ENCODE data around the gene IQGAP3. TPM values are rescaled to one million over a fixed set of nuclear protein-coding genes. Genes with fewer than 3 reads are reported as not detected.

Gene IQGAP3
- total RNA-seq, 1 donor from 2014 or later, result 0.36 TPM

DNA sequence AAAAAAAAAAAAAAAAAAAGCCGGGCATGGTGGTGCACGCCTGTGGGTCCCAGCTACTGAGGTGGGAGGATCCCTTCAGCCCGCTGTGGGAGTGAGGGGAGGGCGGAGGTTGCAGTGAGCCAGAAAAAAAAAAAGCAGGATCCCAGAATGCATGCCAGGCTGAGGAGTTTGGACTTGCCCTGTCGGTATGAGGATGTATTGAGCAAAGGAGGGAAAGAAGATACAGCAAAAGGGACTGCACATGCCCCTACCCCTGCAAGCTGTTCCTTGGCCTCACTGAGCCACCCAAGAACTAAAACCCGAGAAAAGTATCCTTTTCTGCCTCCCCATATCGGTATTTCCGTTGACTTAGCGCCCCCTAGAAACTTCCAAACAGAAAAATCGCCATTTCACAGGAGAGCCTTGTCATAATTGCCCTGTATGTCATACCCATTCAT is 30.2 kb upstream of the IQGAP3 start:
- Histone ChIP-seq H3K27me3 (ENCODE audit: low read depth) (no peaks in the 10 kb centered on the region), H3K4me1 (peaks cover 30% of the 10 kb centered on the region), H3K9me3 (replicated peaks) (no peaks in the 10 kb centered on the region), H3K4me3 (no peak overlapping the region), H3K36me3 (peaks cover 10% of the 10 kb centered on the region), H3K27ac (replicated peaks) (no peak overlapping the region)
- DNase-seq, result no peak
- intact Hi-C loops (cut with micrococcal nuclease), result loop anchor here (10.0 kb wide), 1 partner anchor 148 kb away; no protein-coding TSS in a partner anchor
- TF ChIP-seq, protein P1, sequence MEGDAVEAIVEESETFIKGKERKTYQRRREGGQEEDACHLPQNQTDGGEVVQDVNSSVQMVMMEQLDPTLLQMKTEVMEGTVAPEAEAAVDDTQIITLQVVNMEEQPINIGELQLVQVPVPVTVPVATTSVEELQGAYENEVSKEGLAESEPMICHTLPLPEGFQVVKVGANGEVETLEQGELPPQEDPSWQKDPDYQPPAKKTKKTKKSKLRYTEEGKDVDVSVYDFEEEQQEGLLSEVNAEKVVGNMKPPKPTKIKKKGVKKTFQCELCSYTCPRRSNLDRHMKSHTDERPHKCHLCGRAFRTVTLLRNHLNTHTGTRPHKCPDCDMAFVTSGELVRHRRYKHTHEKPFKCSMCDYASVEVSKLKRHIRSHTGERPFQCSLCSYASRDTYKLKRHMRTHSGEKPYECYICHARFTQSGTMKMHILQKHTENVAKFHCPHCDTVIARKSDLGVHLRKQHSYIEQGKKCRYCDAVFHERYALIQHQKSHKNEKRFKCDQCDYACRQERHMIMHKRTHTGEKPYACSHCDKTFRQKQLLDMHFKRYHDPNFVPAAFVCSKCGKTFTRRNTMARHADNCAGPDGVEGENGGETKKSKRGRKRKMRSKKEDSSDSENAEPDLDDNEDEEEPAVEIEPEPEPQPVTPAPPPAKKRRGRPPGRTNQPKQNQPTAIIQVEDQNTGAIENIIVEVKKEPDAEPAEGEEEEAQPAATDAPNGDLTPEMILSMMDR (IDR thresholded peaks at IDR 0.05; ENCODE audit: borderline replicate concordance), result peak; percentile 31

DNA sequence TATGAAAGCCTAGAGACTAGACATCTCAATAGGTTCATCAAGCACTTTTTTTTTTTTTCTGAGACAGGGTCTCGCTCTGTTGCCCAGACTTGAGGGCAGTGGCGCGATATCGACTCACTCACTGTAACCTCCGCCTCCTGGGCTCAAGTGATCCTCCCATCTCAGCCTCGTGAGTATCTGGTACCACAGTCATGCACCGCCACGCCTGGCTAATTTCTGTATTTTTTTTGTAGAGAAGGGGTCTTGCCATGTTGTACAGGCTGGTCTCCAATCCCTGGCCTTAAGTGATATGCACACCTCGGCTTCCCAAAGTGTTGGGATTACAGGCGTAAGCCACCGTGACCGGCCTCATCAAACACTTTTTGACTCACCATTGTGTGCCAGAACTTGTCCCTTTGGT is 29.5 kb upstream of the IQGAP3 start:
- H3K9me3 ChIP-seq (replicated peaks), result no peaks in the 10 kb centered on the region
- H3K27me3 ChIP-seq (ENCODE audit: low read depth), result no peaks in the 10 kb centered on the region
- intact Hi-C loops (cut with micrococcal nuclease), result loop anchor here (10.0 kb wide), 1 partner anchor 147 kb away; no protein-coding TSS in a partner anchor
- H3K4me3 ChIP-seq, result peak overlapping the region; percentile 76
- peak overlapping the region; percentile 86 for H3K27ac ChIP-seq (replicated peaks)
- H3K36me3 ChIP-seq, result peaks cover 13% of the 10 kb centered on the region
- peaks cover 30% of the 10 kb centered on the region for H3K4me1 ChIP-seq
- TF ChIP-seq, protein P1 (IDR thresholded peaks at IDR 0.05; ENCODE audit: borderline replicate concordance), result no peak
- DNase-seq, result no peak

DNA sequence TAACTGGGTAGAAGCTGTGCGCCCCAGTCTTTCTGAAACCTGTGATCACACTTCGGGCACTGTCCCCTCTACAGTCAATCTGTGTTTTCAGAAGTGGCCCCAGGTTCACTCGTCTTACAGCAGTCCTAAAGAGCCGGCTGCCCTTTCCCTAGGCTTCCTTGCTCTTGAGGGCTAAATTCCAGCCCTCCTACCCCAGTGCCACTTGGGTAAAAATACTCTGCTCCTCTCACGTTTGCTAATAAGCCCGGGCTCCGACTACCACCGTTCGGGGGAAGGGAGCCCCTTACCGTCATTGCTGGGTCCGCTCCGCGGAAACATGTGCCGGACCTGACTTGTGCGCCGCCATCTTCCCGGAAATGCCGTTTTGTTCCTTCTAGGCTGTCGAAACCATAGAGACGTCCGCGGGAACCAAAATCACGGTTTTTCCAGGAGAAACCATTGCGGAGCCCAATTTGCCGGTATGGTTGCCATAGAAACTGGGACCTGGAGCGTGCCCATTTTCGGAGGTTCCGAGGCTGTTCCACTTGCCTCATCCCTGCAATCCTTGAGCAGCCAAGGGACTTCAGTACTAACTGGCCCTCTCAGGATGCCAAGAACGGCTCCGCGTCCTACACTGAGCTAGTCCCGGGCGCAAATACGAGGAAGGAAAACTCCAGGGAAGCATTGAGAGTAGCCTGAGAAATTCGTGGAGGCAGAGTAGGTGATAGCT is 28.9 kb upstream of the IQGAP3 start, which contains the start of gene GPATCH4:
GPATCH4 (minus strand) TSS at position 358 of the 709 bp plus-strand sequence.
- TF ChIP-seq, protein P1 (IDR thresholded peaks at IDR 0.05; ENCODE audit: borderline replicate concordance), result no peak
- intact Hi-C loops (cut with micrococcal nuclease), result loop anchor here (10.0 kb wide), 1 partner anchor 146 kb away; no protein-coding TSS in a partner anchor

DNA sequence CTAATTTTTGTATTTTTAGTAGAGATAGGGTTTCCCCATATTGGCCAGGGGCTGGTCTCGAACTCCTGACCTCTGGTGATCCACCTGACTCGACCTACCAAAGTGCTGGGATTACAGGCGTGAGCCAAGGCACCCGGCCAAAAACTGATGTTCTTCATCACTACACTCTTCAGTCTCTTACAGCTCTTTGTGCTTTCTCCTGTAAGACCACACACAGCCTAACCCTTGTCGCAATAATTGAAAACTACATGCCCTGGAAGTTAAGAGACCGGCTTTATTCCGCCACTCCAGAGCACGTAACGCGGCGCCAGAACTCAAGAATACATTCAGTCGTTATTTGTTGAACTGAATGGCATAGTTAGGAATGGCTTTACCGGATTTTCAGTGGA is 28.4 kb upstream of the IQGAP3 start:
- TF ChIP-seq, protein P1 (IDR thresholded peaks at IDR 0.05; ENCODE audit: borderline replicate concordance), result no peak
- H3K9me3 ChIP-seq (replicated peaks), result no peaks in the 10 kb centered on the region
- H3K36me3 ChIP-seq, result peaks cover 24% of the 10 kb centered on the region
- H3K4me1 ChIP-seq, result peaks cover 30% of the 10 kb centered on the region
- DNase-seq, result no peak
- peak overlapping the region; percentile 76 for H3K4me3 ChIP-seq
- intact Hi-C loops (cut with micrococcal nuclease), result loop anchor here (10.0 kb wide), 1 partner anchor 146 kb away; no protein-coding TSS in a partner anchor
- H3K27ac ChIP-seq (replicated peaks), result peak overlapping the region; percentile 86
- no peaks in the 10 kb centered on the region for H3K27me3 ChIP-seq (ENCODE audit: low read depth)

More for the DNA sequence above, 28.9 kb upstream of the IQGAP3 start, which contains the start of gene GPATCH4:
- H3K27ac ChIP-seq (replicated peaks), result peak within 1 kb of the TSS; percentile 86
- H3K36me3 ChIP-seq, result peaks cover 19% of the 10 kb centered on the region
- H3K9me3 ChIP-seq (replicated peaks), result no peaks in the 10 kb centered on the region
- peaks cover 30% of the 10 kb centered on the region for H3K4me1 ChIP-seq
- peak; percentile 68 for DNase-seq
- H3K4me3 ChIP-seq, result peak within 1 kb of the TSS; percentile 76
- H3K27me3 ChIP-seq (ENCODE audit: low read depth), result no peaks in the 10 kb centered on the region

DNA sequence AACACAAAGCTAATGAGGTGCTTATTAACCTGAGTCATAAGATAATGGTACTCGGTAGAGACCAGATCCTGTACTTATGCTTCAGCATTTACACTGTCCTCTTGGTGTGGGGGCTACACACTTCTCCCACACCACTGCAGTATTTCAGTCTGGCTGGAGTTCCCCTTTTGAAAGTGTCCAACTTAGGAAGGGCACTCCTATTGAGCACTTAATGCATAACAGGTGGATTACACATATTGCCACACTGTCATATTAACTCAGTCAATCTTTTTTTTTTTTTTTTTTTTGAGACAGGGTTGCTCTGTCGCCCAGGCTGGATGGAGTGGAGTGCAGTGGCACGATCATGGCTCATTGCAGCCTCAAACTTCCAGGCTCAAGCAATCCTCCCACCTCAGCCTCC is 27.4 kb upstream of the IQGAP3 start:
- TF ChIP-seq, protein P1 (IDR thresholded peaks at IDR 0.05; ENCODE audit: borderline replicate concordance), result no peak
- Histone ChIP-seq H3K4me3 (no peak overlapping the region), H3K27me3 (ENCODE audit: low read depth) (no peaks in the 10 kb centered on the region), H3K36me3 (peaks cover 34% of the 10 kb centered on the region), H3K27ac (replicated peaks) (no peak overlapping the region), H3K9me3 (replicated peaks) (no peaks in the 10 kb centered on the region), H3K4me1 (peaks cover 30% of the 10 kb centered on the region)
- intact Hi-C loops (cut with micrococcal nuclease), result loop anchor here (10.0 kb wide), 1 partner anchor 145 kb away; no protein-coding TSS in a partner anchor
- DNase-seq, result no peak

All from left ventricle myocardium inferior (tissue), 1 donor.